ENCODE measurements around the gene CRB2.

Gene CRB2

GRCh38 chr9:123343443-123344191 is 12.4 kb upstream of the CRB2 start:
- Histone ChIP-seq H3K27ac (ENCODE audit: low read length) (no peak overlapping the region), H3K4me3 (ENCODE audit: low read length) (no peak overlapping the region), H3K9ac (ENCODE audit: low read length) (no peak overlapping the region), H3K36me3 (ENCODE audit: control insufficient read depth, low read depth, low read length) (no peaks in the 10 kb centered on the region), H3K9me3 (ENCODE audit: control insufficient read depth, low read depth, low read length) (no peaks in the 10 kb centered on the region), H3K27me3 (ENCODE audit: control insufficient read depth, insufficient read depth, low read length) (no peaks in the 10 kb centered on the region), H3K4me1 (ENCODE audit: control insufficient read depth, low read depth, low read length) (no peaks in the 10 kb centered on the region)

GRCh38 chr9:123344192-123344949 is 11.6 kb upstream of the CRB2 start:
- no peaks in the 10 kb centered on the region for H3K27me3 ChIP-seq (ENCODE audit: control insufficient read depth, insufficient read depth, low read length)
- H3K36me3 ChIP-seq (ENCODE audit: control insufficient read depth, low read depth, low read length): no peaks in the 10 kb centered on the region
- no peaks in the 10 kb centered on the region for H3K4me1 ChIP-seq (ENCODE audit: control insufficient read depth, low read depth, low read length)
- no peak overlapping the region for H3K9ac ChIP-seq (ENCODE audit: low read length)
- no peaks in the 10 kb centered on the region for H3K9me3 ChIP-seq (ENCODE audit: control insufficient read depth, low read depth, low read length)
- no peak overlapping the region for H3K4me3 ChIP-seq (ENCODE audit: low read length)
- H3K27ac ChIP-seq (ENCODE audit: low read length): no peak overlapping the region

DNA sequence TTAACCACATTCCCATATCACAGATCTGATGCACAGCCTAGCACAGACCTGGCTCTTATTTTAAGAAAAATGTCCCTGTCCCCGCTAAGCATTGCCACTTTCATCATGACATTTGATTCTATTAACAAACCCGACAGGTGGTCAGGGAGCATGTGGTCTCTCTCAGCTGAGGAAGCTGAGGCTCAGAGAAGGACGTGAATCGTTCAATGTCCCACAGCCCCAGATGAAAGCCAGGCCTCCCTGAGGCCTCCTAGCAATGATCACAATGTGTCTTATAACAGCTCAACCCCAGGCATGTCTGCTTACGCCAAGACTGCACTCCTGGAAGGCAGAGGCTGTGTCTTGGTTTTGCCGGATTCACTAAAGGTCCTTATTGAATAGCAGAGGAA is 10.4 kb upstream of the CRB2 start:
- no peak overlapping the region for H3K9ac ChIP-seq (ENCODE audit: low read length)
- H3K4me1 ChIP-seq (ENCODE audit: control insufficient read depth, low read depth, low read length): no peaks in the 10 kb centered on the region
- H3K27ac ChIP-seq (ENCODE audit: low read length): no peak overlapping the region
- no peaks in the 10 kb centered on the region for H3K27me3 ChIP-seq (ENCODE audit: control insufficient read depth, insufficient read depth, low read length)
- H3K4me3 ChIP-seq (ENCODE audit: low read length): no peak overlapping the region
- no peaks in the 10 kb centered on the region for H3K9me3 ChIP-seq (ENCODE audit: control insufficient read depth, low read depth, low read length)
- no peaks in the 10 kb centered on the region for H3K36me3 ChIP-seq (ENCODE audit: control insufficient read depth, low read depth, low read length)

DNA sequence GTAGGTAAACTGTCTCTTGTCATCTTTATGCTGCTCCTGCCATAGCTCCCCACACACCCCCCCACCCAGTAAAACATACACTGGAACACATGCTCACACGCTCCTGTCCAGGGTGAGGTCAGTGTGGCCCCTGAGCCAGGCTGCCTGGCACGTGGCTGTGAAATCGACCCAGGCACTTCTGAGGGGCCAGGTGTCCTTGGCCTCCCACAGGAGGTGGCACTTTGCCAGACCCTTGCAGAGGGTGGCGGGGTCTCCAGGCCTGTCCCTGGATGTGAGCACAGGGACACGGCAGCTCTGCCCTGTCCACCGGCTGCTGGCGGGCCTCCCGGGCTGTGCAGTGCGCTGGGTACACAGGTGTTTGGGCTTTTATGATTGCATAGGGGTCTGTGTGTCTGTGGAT is 10.0 kb upstream of the CRB2 start:
- no peaks in the 10 kb centered on the region for H3K36me3 ChIP-seq (ENCODE audit: control insufficient read depth, low read depth, low read length)
- H3K4me1 ChIP-seq (ENCODE audit: control insufficient read depth, low read depth, low read length): no peaks in the 10 kb centered on the region
- H3K9me3 ChIP-seq (ENCODE audit: control insufficient read depth, low read depth, low read length): no peaks in the 10 kb centered on the region
- no peaks in the 10 kb centered on the region for H3K27me3 ChIP-seq (ENCODE audit: control insufficient read depth, insufficient read depth, low read length)
- H3K9ac ChIP-seq (ENCODE audit: low read length): no peak overlapping the region
- H3K4me3 ChIP-seq (ENCODE audit: low read length): no peak overlapping the region
- no peak overlapping the region for H3K27ac ChIP-seq (ENCODE audit: low read length)

DNA sequence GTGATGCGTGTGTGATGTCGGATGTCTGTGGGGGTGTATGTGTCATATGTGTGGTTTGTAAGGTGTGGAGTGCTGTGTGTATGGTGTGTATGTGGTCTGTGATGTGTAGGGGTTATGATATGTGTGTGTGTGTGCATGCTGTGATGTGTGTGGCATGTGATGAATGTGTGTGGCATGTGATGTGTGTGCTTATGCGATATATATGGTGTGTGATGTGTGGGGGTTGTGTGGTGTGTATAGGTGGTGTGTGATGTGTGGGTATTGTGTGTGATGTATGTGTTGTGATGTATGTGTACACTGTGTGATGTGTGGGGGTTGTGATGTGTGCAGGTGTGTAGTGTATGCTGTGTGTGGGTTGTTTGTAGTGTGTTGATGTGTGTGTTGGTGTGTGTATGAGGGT is 9.2 kb upstream of the CRB2 start:
- no peaks in the 10 kb centered on the region for H3K4me1 ChIP-seq (ENCODE audit: control insufficient read depth, low read depth, low read length)
- no peaks in the 10 kb centered on the region for H3K9me3 ChIP-seq (ENCODE audit: control insufficient read depth, low read depth, low read length)
- no peaks in the 10 kb centered on the region for H3K36me3 ChIP-seq (ENCODE audit: control insufficient read depth, low read depth, low read length)
- no peak overlapping the region for H3K9ac ChIP-seq (ENCODE audit: low read length)
- no peak overlapping the region for H3K4me3 ChIP-seq (ENCODE audit: low read length)
- no peak overlapping the region for H3K27ac ChIP-seq (ENCODE audit: low read length)
- no peaks in the 10 kb centered on the region for H3K27me3 ChIP-seq (ENCODE audit: control insufficient read depth, insufficient read depth, low read length)

- Histone ChIP-seq H3K4me1 (ENCODE audit: control insufficient read depth, low read depth, low read length) (no peaks in the 10 kb centered on the region), H3K36me3 (ENCODE audit: control insufficient read depth, low read depth, low read length) (no peaks in the 10 kb centered on the region), H3K27ac (ENCODE audit: low read length) (no peak overlapping the region), H3K9ac (ENCODE audit: low read length) (no peak overlapping the region), H3K9me3 (ENCODE audit: control insufficient read depth, low read depth, low read length) (no peaks in the 10 kb centered on the region), H3K27me3 (ENCODE audit: control insufficient read depth, insufficient read depth, low read length) (no peaks in the 10 kb centered on the region), H3K4me3 (ENCODE audit: low read length) (no peak overlapping the region)
These were observed 8.5 kb upstream of the CRB2 start for GRCh38 chr9:123347289-123348060.

GRCh38 chr9:123348317-123348992 is 7.5 kb upstream of the CRB2 start:
- no peak overlapping the region for H3K27ac ChIP-seq (ENCODE audit: low read length)
- H3K4me3 ChIP-seq (ENCODE audit: low read length): no peak overlapping the region
- no peaks in the 10 kb centered on the region for H3K27me3 ChIP-seq (ENCODE audit: control insufficient read depth, insufficient read depth, low read length)
- H3K9ac ChIP-seq (ENCODE audit: low read length): no peak overlapping the region
- no peaks in the 10 kb centered on the region for H3K9me3 ChIP-seq (ENCODE audit: control insufficient read depth, low read depth, low read length)
- no peaks in the 10 kb centered on the region for H3K36me3 ChIP-seq (ENCODE audit: control insufficient read depth, low read depth, low read length)
- H3K4me1 ChIP-seq (ENCODE audit: control insufficient read depth, low read depth, low read length): no peaks in the 10 kb centered on the region

DNA sequence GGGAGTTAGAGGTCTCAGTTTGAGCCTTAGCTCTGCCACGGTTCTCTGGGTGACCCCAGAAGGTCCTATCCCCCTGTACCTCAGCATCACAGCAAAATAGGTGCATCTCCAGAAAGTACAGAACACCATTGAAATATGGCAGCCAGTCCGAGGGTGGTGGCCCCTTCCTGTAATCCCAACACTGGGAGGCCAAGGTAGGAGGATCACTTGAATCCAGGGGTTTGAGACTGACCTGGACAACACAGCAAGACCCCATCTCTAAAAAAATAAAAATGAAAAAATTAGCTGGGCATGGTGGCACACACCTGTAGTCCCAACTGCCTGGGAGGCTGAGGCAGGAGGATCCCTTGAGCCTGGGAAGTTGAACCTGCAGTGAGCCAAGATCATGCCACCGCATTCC is 7.0 kb upstream of the CRB2 start:
- H3K9me3 ChIP-seq (ENCODE audit: control insufficient read depth, low read depth, low read length): no peaks in the 10 kb centered on the region
- H3K36me3 ChIP-seq (ENCODE audit: control insufficient read depth, low read depth, low read length): no peaks in the 10 kb centered on the region
- H3K27ac ChIP-seq (ENCODE audit: low read length): no peak overlapping the region
- H3K4me1 ChIP-seq (ENCODE audit: control insufficient read depth, low read depth, low read length): no peaks in the 10 kb centered on the region
- H3K4me3 ChIP-seq (ENCODE audit: low read length): no peak overlapping the region
- no peak overlapping the region for H3K9ac ChIP-seq (ENCODE audit: low read length)
- no peaks in the 10 kb centered on the region for H3K27me3 ChIP-seq (ENCODE audit: control insufficient read depth, insufficient read depth, low read length)

GRCh38 chr9:123349691-123350480 is 6.1 kb upstream of the CRB2 start:
- no peak overlapping the region for H3K27ac ChIP-seq (ENCODE audit: low read length)
- no peaks in the 10 kb centered on the region for H3K27me3 ChIP-seq (ENCODE audit: control insufficient read depth, insufficient read depth, low read length)
- no peaks in the 10 kb centered on the region for H3K36me3 ChIP-seq (ENCODE audit: control insufficient read depth, low read depth, low read length)
- H3K9ac ChIP-seq (ENCODE audit: low read length): no peak overlapping the region
- H3K9me3 ChIP-seq (ENCODE audit: control insufficient read depth, low read depth, low read length): no peaks in the 10 kb centered on the region
- H3K4me1 ChIP-seq (ENCODE audit: control insufficient read depth, low read depth, low read length): no peaks in the 10 kb centered on the region
- H3K4me3 ChIP-seq (ENCODE audit: low read length): no peak overlapping the region

DNA sequence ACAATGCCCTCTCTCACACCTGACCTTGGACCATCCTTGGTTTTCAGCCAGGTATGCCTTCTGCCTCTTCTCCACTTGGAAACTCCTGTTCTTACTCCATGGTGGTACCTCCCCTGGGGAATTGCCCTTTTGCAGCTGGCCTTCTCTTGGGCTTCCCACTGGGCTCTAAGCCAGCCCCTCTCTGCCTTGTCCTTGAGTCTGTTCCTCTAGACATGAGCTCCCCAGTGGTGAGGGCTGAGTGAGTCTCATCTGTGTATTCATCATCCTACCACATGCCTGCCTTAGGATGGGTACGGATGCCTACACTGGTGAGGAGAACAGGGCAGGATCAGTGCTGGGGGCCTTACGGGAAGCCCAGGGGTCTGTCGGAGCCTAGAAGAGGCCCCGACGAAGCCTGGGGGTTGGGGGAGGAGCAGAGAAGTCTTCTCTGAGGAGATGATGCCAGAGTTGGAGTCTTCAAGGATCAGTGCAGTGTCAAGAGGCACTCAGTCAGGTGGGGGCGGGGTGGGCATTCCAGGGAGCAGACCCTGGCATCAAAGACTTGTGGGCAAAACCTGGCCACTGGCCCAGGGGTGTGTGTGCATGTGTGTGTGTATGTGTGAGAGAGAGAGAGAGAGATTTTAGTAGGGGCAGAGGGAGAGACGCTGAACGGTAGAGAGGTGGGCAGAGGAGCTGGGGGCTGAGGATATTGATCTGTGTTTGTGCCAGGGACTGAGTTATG is 5.2 kb upstream of the CRB2 start:
- Histone ChIP-seq H3K36me3 (ENCODE audit: control insufficient read depth, low read depth, low read length) (no peaks in the 10 kb centered on the region), H3K27ac (ENCODE audit: low read length) (no peak overlapping the region), H3K4me3 (ENCODE audit: low read length) (no peak overlapping the region), H3K27me3 (ENCODE audit: control insufficient read depth, insufficient read depth, low read length) (no peaks in the 10 kb centered on the region), H3K9me3 (ENCODE audit: control insufficient read depth, low read depth, low read length) (no peaks in the 10 kb centered on the region), H3K9ac (ENCODE audit: low read length) (no peak overlapping the region), H3K4me1 (ENCODE audit: control insufficient read depth, low read depth, low read length) (no peaks in the 10 kb centered on the region)
